ENCODE measurements around the gene CNPPD1. TPM values are rescaled to one million over a fixed set of nuclear protein-coding genes. Genes with fewer than 3 reads are reported as not detected.

CNPPD1 gene
- total RNA-seq, 4 donors from 2014 or later, result 50.6 to 82.0 (median 66.0) TPM

DNA sequence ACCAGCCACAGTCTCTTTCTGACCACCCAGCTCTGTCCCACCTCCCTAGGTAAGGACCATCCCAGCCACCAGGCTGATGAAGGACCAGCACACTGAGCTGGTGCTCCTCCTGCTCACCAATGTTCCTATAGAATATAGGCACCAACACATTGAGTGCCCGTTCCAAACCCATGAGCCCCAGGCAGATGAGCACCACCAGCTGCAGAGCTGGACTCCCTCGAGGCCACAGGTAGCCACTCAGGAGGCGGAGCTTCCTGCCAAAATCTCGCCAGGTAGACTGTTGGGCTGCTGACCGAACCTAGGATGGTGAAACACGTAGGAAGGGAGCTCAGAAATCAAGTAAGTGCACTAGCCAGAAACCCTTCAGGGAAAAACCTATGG is 39.8 kb upstream of the CNPPD1 start:
- Histone ChIP-seq H3K4me3 (no peak overlapping the region), H3K4me1 (peaks cover 3 to 51% (median 21%) of the 10 kb centered on the region in 3 donors), H3K27ac (peak overlapping the region in 3 of 4 donors; percentile 95 to 98 (median 98)), H3K27me3 (no peaks in the 10 kb centered on the region), H3K36me3 (peaks cover 0 to 67% of the 10 kb centered on the region in 2 donors), H3K9me3 (no peaks in the 10 kb centered on the region)
- no peak for ATAC-seq
- TF ChIP-seq EP300 (IDR thresholded peaks at IDR 0.05), result no peak
- TF ChIP-seq POLR2AphosphoS5 (IDR thresholded peaks at IDR 0.05), result no peak
- TF ChIP-seq, protein P1, sequence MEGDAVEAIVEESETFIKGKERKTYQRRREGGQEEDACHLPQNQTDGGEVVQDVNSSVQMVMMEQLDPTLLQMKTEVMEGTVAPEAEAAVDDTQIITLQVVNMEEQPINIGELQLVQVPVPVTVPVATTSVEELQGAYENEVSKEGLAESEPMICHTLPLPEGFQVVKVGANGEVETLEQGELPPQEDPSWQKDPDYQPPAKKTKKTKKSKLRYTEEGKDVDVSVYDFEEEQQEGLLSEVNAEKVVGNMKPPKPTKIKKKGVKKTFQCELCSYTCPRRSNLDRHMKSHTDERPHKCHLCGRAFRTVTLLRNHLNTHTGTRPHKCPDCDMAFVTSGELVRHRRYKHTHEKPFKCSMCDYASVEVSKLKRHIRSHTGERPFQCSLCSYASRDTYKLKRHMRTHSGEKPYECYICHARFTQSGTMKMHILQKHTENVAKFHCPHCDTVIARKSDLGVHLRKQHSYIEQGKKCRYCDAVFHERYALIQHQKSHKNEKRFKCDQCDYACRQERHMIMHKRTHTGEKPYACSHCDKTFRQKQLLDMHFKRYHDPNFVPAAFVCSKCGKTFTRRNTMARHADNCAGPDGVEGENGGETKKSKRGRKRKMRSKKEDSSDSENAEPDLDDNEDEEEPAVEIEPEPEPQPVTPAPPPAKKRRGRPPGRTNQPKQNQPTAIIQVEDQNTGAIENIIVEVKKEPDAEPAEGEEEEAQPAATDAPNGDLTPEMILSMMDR (IDR thresholded peaks at IDR 0.05), result no peak
- TF ChIP-seq POLR2A (IDR thresholded peaks at IDR 0.05), result no peak
- no CpG with 5 or more reads among the region's 6 CpGs for WGBS, 2 donors (ENCODE audit: low coverage in 1 of 2)

DNA sequence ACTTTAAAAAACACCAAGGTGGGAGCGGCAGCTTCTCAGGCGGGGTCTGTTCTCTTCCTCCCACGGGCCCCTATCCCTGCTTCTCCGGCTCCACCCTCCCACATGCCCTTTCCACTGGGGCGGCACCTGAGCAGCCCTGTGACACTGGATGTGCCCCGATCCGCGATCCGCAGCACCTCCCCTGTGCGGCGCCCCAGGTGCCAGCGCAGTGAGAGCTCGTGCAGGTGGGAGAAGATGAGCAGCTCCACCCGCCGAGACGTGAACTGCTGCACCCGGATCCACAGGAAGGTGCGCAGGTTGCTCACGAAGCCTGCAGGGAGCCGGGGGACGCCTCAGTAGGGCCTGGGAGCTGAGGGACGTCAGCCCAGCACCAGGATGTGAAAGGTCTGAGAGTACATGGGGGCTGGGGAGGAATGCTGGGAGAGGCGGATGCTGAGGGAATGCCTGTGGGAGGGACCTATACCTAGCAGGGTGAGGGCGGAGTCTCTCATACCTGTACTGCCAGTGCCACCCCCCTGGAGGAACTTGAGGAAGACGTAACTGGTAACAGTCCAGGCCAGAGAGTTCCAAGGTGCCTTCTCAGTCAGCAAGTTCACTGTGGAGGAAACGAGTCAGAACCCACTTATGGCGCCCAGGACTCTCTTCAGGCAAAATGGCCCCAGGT is 39.3 kb upstream of the CNPPD1 start:
- 93% methylated on average over 10 of the region's 27 CpGs; no CpG with 5 or more reads in 1 of the 2 donors for WGBS, 2 donors (ENCODE audit: low coverage in 1 of 2)
- Histone ChIP-seq H3K27me3 (no peaks in the 10 kb centered on the region), H3K27ac (peak overlapping the region in 2 of 4 donors; percentile 95 to 98), H3K9me3 (no peaks in the 10 kb centered on the region), H3K4me1 (peaks cover 3 to 51% (median 21%) of the 10 kb centered on the region in 3 donors), H3K36me3 (peaks cover 0 to 67% of the 10 kb centered on the region in 2 donors), H3K4me3 (no peak overlapping the region)
- no peak for TF ChIP-seq POLR2A (IDR thresholded peaks at IDR 0.05)
- TF ChIP-seq EP300 (IDR thresholded peaks at IDR 0.05), result no peak
- TF ChIP-seq, protein P1 (IDR thresholded peaks at IDR 0.05), result no peak
- TF ChIP-seq POLR2AphosphoS5 (IDR thresholded peaks at IDR 0.05), result no peak
- no peak for ATAC-seq

DNA sequence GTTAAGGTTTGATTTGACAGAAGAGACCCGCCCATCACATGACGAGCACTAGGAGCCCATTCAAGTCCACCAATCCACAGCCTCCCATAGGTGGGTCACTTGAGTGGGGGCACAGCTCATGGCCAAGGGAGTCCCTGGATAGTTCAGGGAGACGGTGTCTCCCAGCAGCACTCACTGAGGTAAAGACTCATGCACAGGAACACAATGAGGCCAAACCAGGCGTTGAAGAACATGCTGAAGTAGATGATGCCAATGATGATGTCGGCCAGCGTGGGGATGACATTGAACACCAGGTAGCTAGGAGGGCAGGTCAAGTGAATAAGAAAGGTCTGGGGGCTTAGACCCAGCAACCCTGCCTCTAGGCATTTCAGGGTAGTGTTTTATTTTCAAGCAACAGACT is 38.1 kb upstream of the CNPPD1 start:
- no peak overlapping the region for H3K27ac ChIP-seq
- TF ChIP-seq POLR2A (IDR thresholded peaks at IDR 0.05) (no peak), POLR2AphosphoS5 (IDR thresholded peaks at IDR 0.05) (no peak), EP300 (IDR thresholded peaks at IDR 0.05) (no peak)
- TF ChIP-seq, protein P1 (IDR thresholded peaks at IDR 0.05), result no peak
- no CpG with 5 or more reads among the region's 6 CpGs for WGBS, 2 donors (ENCODE audit: low coverage in 1 of 2)
- no peak overlapping the region for H3K4me3 ChIP-seq
- H3K27me3 ChIP-seq, result no peaks in the 10 kb centered on the region
- H3K9me3 ChIP-seq, result no peaks in the 10 kb centered on the region
- H3K4me1 ChIP-seq, result peaks cover 3 to 45% (median 18%) of the 10 kb centered on the region in 3 donors
- no peak for ATAC-seq
- peaks cover 0 to 67% of the 10 kb centered on the region in 2 donors for H3K36me3 ChIP-seq

- no peak for ATAC-seq
- H3K27me3 ChIP-seq, result no peaks in the 10 kb centered on the region
- H3K4me3 ChIP-seq, result no peak overlapping the region
- no peak for TF ChIP-seq EP300 (IDR thresholded peaks at IDR 0.05)
- no peak for TF ChIP-seq POLR2A (IDR thresholded peaks at IDR 0.05)
- no peak for TF ChIP-seq POLR2AphosphoS5 (IDR thresholded peaks at IDR 0.05)
- H3K27ac ChIP-seq, result no peak overlapping the region
- H3K4me1 ChIP-seq, result peaks cover 0 to 39% (median 12%) of the 10 kb centered on the region in 3 donors
- peaks cover 0 to 69% of the 10 kb centered on the region in 2 donors for H3K36me3 ChIP-seq
- 73 to 97% methylated on average over 2 to 11 of the region's 15 CpGs for WGBS, 2 donors (ENCODE audit: low coverage in 1 of 2)
- H3K9me3 ChIP-seq, result no peaks in the 10 kb centered on the region
These were observed 37.4 kb upstream of the CNPPD1 start for GRCh38 chr2:219214141-219214540.

DNA sequence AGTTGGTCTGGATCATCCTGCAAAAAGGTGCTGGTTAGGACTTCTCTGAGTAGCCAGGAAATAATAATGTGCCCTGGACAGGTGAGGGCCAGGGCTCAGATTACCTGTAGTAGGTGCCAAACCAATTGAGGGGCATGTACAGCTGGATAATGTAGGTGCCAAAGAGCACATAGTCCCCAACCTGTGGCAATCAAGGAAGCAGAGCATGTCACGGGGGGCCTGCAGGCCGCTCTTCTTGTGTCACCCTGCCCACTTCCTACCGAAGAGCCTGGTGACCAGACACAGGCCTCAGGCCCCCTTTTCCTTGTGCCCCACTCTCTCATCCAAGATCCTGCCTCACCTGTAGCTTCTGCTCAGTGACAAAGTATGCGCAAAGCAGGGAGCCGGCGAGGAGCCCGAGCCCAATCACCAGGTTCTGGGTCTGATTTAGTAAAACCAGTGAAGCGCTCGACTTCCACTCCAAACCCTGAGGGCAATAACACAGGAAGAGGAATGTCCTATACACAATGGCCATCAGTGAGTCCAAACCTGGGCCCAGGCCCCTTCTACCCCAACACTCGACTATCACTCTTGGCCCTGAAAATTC is 36.9 kb upstream of the CNPPD1 start:
- H3K9me3 ChIP-seq, result no peaks in the 10 kb centered on the region
- peaks cover 0 to 39% (median 11%) of the 10 kb centered on the region in 3 donors for H3K4me1 ChIP-seq
- H3K27ac ChIP-seq, result no peak overlapping the region
- peaks cover 0 to 74% of the 10 kb centered on the region in 2 donors for H3K36me3 ChIP-seq
- no peak for TF ChIP-seq POLR2AphosphoS5 (IDR thresholded peaks at IDR 0.05)
- no peaks in the 10 kb centered on the region for H3K27me3 ChIP-seq
- WGBS, 2 donors (ENCODE audit: low coverage in 1 of 2), result 80 to 90% methylated on average over 2 to 3 of the region's 10 CpGs
- ATAC-seq, result no peak
- H3K4me3 ChIP-seq, result no peak overlapping the region

- H3K4me3 ChIP-seq, result no peak overlapping the region
- no peaks in the 10 kb centered on the region for H3K9me3 ChIP-seq
- peaks cover 0 to 39% (median 9%) of the 10 kb centered on the region in 3 donors for H3K4me1 ChIP-seq
- no peak for ATAC-seq
- TF ChIP-seq POLR2AphosphoS5 (IDR thresholded peaks at IDR 0.05) (no peak), EP300 (IDR thresholded peaks at IDR 0.05) (no peak), POLR2A (IDR thresholded peaks at IDR 0.05) (no peak)
- TF ChIP-seq, protein P1 (IDR thresholded peaks at IDR 0.05), result no peak
- 86 to 92% methylated on average over 6 of the region's 8 CpGs for WGBS, 2 donors (ENCODE audit: low coverage in 1 of 2)
- peaks cover 0 to 78% of the 10 kb centered on the region in 2 donors for H3K36me3 ChIP-seq
- no peaks in the 10 kb centered on the region for H3K27me3 ChIP-seq
- H3K27ac ChIP-seq, result no peak overlapping the region
These were observed 36.3 kb upstream of the CNPPD1 start for GRCh38 chr2:219213026-219213415.
